ENCODE data around the gene URAD.
"Not testable (repeated sequence)": the region's sequence is repeated elsewhere in the genome, so short reads cannot be mapped to it uniquely, and the experiment has no call there.

URAD gene

GRCh38 chr13:27971236-27971645 is 17.3 kb downstream of the URAD start:
- no peak for DNase-seq (ENCODE audit: low read depth in 1 of 2, low spot score in 1 of 2)

- no peak for DNase-seq (ENCODE audit: low read depth in 1 of 2, low spot score in 1 of 2)
Measured at GRCh38 chr13:27970382-27971235, 17.9 kb downstream of the URAD start.

GRCh38 chr13:27969866-27970229 is 18.6 kb downstream of the URAD start:
- DNase-seq (ENCODE audit: low read depth in 1 of 2, low spot score in 1 of 2) = no peak

- no peak for DNase-seq (ENCODE audit: low read depth in 1 of 2, low spot score in 1 of 2)
Measured at GRCh38 chr13:27969082-27969865, 19.2 kb downstream of the URAD start, which contains the start of gene CDX2. Gene CDX2 (minus strand): TSS chr13:27969315. CDS start chr13:27969006, 309 bp downstream.

- no peak for DNase-seq (ENCODE audit: low read depth in 1 of 2, low spot score in 1 of 2)
Measured at GRCh38 chr13:27968316-27969081, 20.0 kb downstream of the URAD start.

GRCh38 chr13:27967736-27968315 is 20.7 kb downstream of the URAD start:
- DNase-seq (ENCODE audit: low read depth in 1 of 2, low spot score in 1 of 2) = no peak

- DNase-seq (ENCODE audit: low read depth in 1 of 2, low spot score in 1 of 2) = no peak
Measured at GRCh38 chr13:27967203-27967735, 21.2 kb downstream of the URAD start.

- no peak for DNase-seq (ENCODE audit: low read depth in 1 of 2, low spot score in 1 of 2)
Measured at GRCh38 chr13:27966641-27967202, 21.8 kb downstream of the URAD start.

- no peak for DNase-seq (ENCODE audit: low read depth in 1 of 2, low spot score in 1 of 2)
Measured at GRCh38 chr13:27965740-27966640, 22.5 kb downstream of the URAD start.

- DNase-seq (ENCODE audit: low read depth in 1 of 2, low spot score in 1 of 2) = no peak
Measured at GRCh38 chr13:27965343-27965739, 23.2 kb downstream of the URAD start.

- DNase-seq (ENCODE audit: low read depth in 1 of 2, low spot score in 1 of 2) = no peak
Measured at GRCh38 chr13:27964741-27965323, 23.7 kb downstream of the URAD start.

GRCh38 chr13:27964206-27964605 is 24.3 kb downstream of the URAD start:
- not testable (repeated sequence) for DNase-seq (ENCODE audit: low read depth in 1 of 2, low spot score in 1 of 2)

GRCh38 chr13:27963491-27963890 is 25.0 kb downstream of the URAD start:
- DNase-seq (ENCODE audit: low read depth in 1 of 2, low spot score in 1 of 2) = no peak

GRCh38 chr13:27962982-27963381 is 25.5 kb downstream of the URAD start:
- no peak for DNase-seq (ENCODE audit: low read depth in 1 of 2, low spot score in 1 of 2)

- no peak for DNase-seq (ENCODE audit: low read depth in 1 of 2, low spot score in 1 of 2)
Measured at GRCh38 chr13:27962128-27962841, 26.2 kb downstream of the URAD start.

GRCh38 chr13:27961227-27962085 is 27.0 kb downstream of the URAD start:
- no peak for DNase-seq (ENCODE audit: low read depth in 1 of 2, low spot score in 1 of 2)

- no peak for DNase-seq (ENCODE audit: low read depth in 1 of 2, low spot score in 1 of 2)
Measured at GRCh38 chr13:27960362-27961226, 27.9 kb downstream of the URAD start.
